WTC11 (cell line): ENCODE results near the gene NPTX1.

Experiments used
- CTCF ChIP-seq: fragments of 200-600 bp; IDR thresholded peaks from 2 replicates; pipeline ENCODE4 v1.8.0; 2022; ENCODE audit warnings: antibody characterized with exemption
- ESRRA ChIP-seq: sonication (generic); formaldehyde crosslinking; IDR thresholded peaks from 2 replicates; pipeline ENCODE4 v1.8.1; 2022; ENCODE audit warnings: mild to moderate bottlenecking, missing genetic modification reagents, borderline replicate concordance
- ZNF396 ChIP-seq: fragments of 250-450 bp; sonication (Bioruptor Pico); IDR thresholded peaks from 2 replicates; pipeline ENCODE4 v1.8.0; 2021; ENCODE audit warnings: mild to moderate bottlenecking, moderate library complexity, borderline replicate concordance

- TF ChIP-seq ZNF396 (CRISPR knock-in tag), result no peak
- TF ChIP-seq CTCF, result no peak
- no peak for TF ChIP-seq ESRRA (CRISPR knock-in tag)
These were observed 27.0 kb downstream of the NPTX1 start for GRCh38 chr17:80449194-80449929.
